Type B pancreatic cell (in vitro differentiated cells): ENCODE data around the gene SLC4A9. TPM values are rescaled to one million over a fixed set of nuclear protein-coding genes. Genes with fewer than 3 reads are reported as not detected.
"Not testable (repeated sequence)": the region's sequence is repeated elsewhere in the genome, so short reads cannot be mapped to it uniquely, and the experiment has no call there.

Experiments
- DNase-seq: peaks from one replicate; pipeline ENCODE4 v3.0.0; 2021; ENCODE audit warnings: mixed read lengths; ENCODE audit not compliant: unreplicated experiment; ENCODE audit errors: extremely low spot score
- H3K27ac Mint-ChIP-seq: 2 replicates; pipeline ENCODE4 v1.8.0; 2021; ENCODE audit warnings: mild to moderate bottlenecking, mixed read lengths
- H3K27me3 Mint-ChIP-seq: 2 replicates; pipeline ENCODE4 v1.8.0; 2021; ENCODE audit warnings: mixed read lengths
- H3K36me3 Mint-ChIP-seq: 2 replicates; pipeline ENCODE4 v1.8.0; 2021; ENCODE audit warnings: mixed read lengths
- H3K4me1 Mint-ChIP-seq: one replicate; pipeline ENCODE4 v1.8.0; 2021; ENCODE audit warnings: mixed read lengths; ENCODE audit not compliant: unreplicated experiment
- H3K4me3 Mint-ChIP-seq: 2 replicates; pipeline ENCODE4 v1.8.0; 2021; ENCODE audit warnings: mild to moderate bottlenecking, mixed read lengths
- H3K9me3 Mint-ChIP-seq: 2 replicates; pipeline ENCODE4 v1.8.0; 2021; ENCODE audit warnings: mixed read lengths
- CTCF ChIP-seq: fragments of 200-600 bp; sonication (generic); conservative IDR thresholded peaks from 2 replicates; pipeline ENCODE4 v1.5.0; 2021; ENCODE audit warnings: antibody characterized with exemption, mild to moderate bottlenecking
- total RNA-seq: library from RNA; stranded (reverse); gene quantifications from 2 replicates; pipeline ENCODE4 v1.2.1, GENCODE V29; 2021; ENCODE audit warnings: low replicate concordance

SLC4A9 gene
- total RNA-seq, 1 donor from 2014 or later = not detected

- no peak overlapping the region for H3K27ac Mint-ChIP-seq
- no peaks in the 10 kb centered on the region for H3K9me3 Mint-ChIP-seq
- peaks cover 9% of the 10 kb centered on the region for H3K27me3 Mint-ChIP-seq
- peaks cover 13% of the 10 kb centered on the region for H3K4me1 Mint-ChIP-seq
- TF ChIP-seq CTCF = no peak
- H3K36me3 Mint-ChIP-seq = peaks cover under 1% of the 10 kb centered on the region
- no peak overlapping the region for H3K4me3 Mint-ChIP-seq
- DNase-seq = no peak
These were observed 21.1 kb upstream of the SLC4A9 start for GRCh38 chr5:140338908-140339307.

GRCh38 chr5:140339636-140340035, 20.4 kb upstream of the SLC4A9 start:
- H3K27ac Mint-ChIP-seq = no peak overlapping the region
- no peaks in the 10 kb centered on the region for H3K36me3 Mint-ChIP-seq
- no peak for DNase-seq
- no peaks in the 10 kb centered on the region for H3K9me3 Mint-ChIP-seq
- no peak overlapping the region for H3K4me3 Mint-ChIP-seq
- H3K4me1 Mint-ChIP-seq = peaks cover 13% of the 10 kb centered on the region
- no peak for TF ChIP-seq CTCF
- H3K27me3 Mint-ChIP-seq = peaks cover 14% of the 10 kb centered on the region

GRCh38 chr5:140340605-140341121, 19.3 kb upstream of the SLC4A9 start:
- peaks cover 17% of the 10 kb centered on the region for H3K4me1 Mint-ChIP-seq
- H3K4me3 Mint-ChIP-seq = no peak overlapping the region
- H3K36me3 Mint-ChIP-seq = no peaks in the 10 kb centered on the region
- no peak for DNase-seq
- TF ChIP-seq CTCF = no peak
- no peak overlapping the region for H3K27ac Mint-ChIP-seq
- H3K9me3 Mint-ChIP-seq = no peaks in the 10 kb centered on the region
- H3K27me3 Mint-ChIP-seq = peaks cover 25% of the 10 kb centered on the region

- Mint-ChIP-seq H3K36me3 (no peaks in the 10 kb centered on the region), H3K27me3 (peaks cover 25% of the 10 kb centered on the region), H3K27ac (no peak overlapping the region), H3K9me3 (no peaks in the 10 kb centered on the region), H3K4me3 (no peak overlapping the region), H3K4me1 (peaks cover 9% of the 10 kb centered on the region)
- DNase-seq = no peak
- TF ChIP-seq CTCF = no peak
These were observed 18.4 kb upstream of the SLC4A9 start for GRCh38 chr5:140341591-140341990.

GRCh38 chr5:140342287-140342686, 17.7 kb upstream of the SLC4A9 start:
- no peak for TF ChIP-seq CTCF
- no peak overlapping the region for H3K4me3 Mint-ChIP-seq
- peaks cover 15% of the 10 kb centered on the region for H3K4me1 Mint-ChIP-seq
- DNase-seq = no peak
- H3K9me3 Mint-ChIP-seq = no peaks in the 10 kb centered on the region
- H3K36me3 Mint-ChIP-seq = no peaks in the 10 kb centered on the region
- H3K27ac Mint-ChIP-seq = no peak overlapping the region
- H3K27me3 Mint-ChIP-seq = peaks cover 29% of the 10 kb centered on the region

GRCh38 chr5:140342896-140343295, 17.1 kb upstream of the SLC4A9 start:
- H3K4me3 Mint-ChIP-seq = no peak overlapping the region
- H3K27me3 Mint-ChIP-seq = peaks cover 29% of the 10 kb centered on the region
- H3K27ac Mint-ChIP-seq = no peak overlapping the region
- H3K9me3 Mint-ChIP-seq = no peaks in the 10 kb centered on the region
- no peak for DNase-seq
- H3K4me1 Mint-ChIP-seq = peaks cover 18% of the 10 kb centered on the region
- no peak for TF ChIP-seq CTCF
- H3K36me3 Mint-ChIP-seq = no peaks in the 10 kb centered on the region

- not testable (repeated sequence) for H3K27ac Mint-ChIP-seq, H3K4me3 Mint-ChIP-seq, DNase-seq, H3K9me3 Mint-ChIP-seq, H3K36me3 Mint-ChIP-seq
- peaks cover 24% of the 10 kb centered on the region for H3K4me1 Mint-ChIP-seq
- H3K27me3 Mint-ChIP-seq = peaks cover 34% of the 10 kb centered on the region
These were observed 16.1 kb upstream of the SLC4A9 start for GRCh38 chr5:140343849-140344248.
